Hematopoietic multipotent progenitor cell treated with erythropoietin and hydrocortisone succinate and interleukin-3 and kit ligand, for 4 days (in vitro differentiated cells): Measurements from ENCODE around the gene PAK1.
"Not testable (repeated sequence)": the region's sequence is repeated elsewhere in the genome, so short reads cannot be mapped to it uniquely, and the experiment has no call there.

Experiments used
- DNase-seq: peaks from one replicate; pipeline ENCODE4 v3.0.0-alpha.2; 2015

The PAK1 gene

GRCh38 chr11:77400775-77401449 lies 73.0 kb downstream of the PAK1 start:
- DNase-seq, result no peak

- DNase-seq, result no peak
These were observed 73.6 kb downstream of the PAK1 start for GRCh38 chr11:77400271-77400670.

GRCh38 chr11:77397631-77398030 lies 76.3 kb downstream of the PAK1 start:
- no peak for DNase-seq

- DNase-seq, result no peak
These were observed 77.0 kb downstream of the PAK1 start for GRCh38 chr11:77396911-77397310.

GRCh38 chr11:77396305-77396704 lies 77.6 kb downstream of the PAK1 start:
- no peak for DNase-seq

GRCh38 chr11:77395460-77396173 lies 78.3 kb downstream of the PAK1 start:
- no peak for DNase-seq

GRCh38 chr11:77392842-77393241 lies 81.1 kb downstream of the PAK1 start:
- DNase-seq, result no peak

GRCh38 chr11:77387701-77388100 lies 86.2 kb downstream of the PAK1 start:
- DNase-seq, result no peak

GRCh38 chr11:77386178-77386577 lies 87.7 kb downstream of the PAK1 start:
- no peak for DNase-seq

GRCh38 chr11:77385255-77385771 lies 88.6 kb downstream of the PAK1 start:
- DNase-seq, result not testable (repeated sequence)

GRCh38 chr11:77384571-77384970 lies 89.3 kb downstream of the PAK1 start:
- DNase-seq, result no peak

- not testable (repeated sequence) for DNase-seq
These were observed 90.5 kb downstream of the PAK1 start for GRCh38 chr11:77383349-77383748.

GRCh38 chr11:77381729-77382665 lies 91.9 kb downstream of the PAK1 start:
- DNase-seq, result no peak

- DNase-seq, result no peak
These were observed 94.0 kb downstream of the PAK1 start for GRCh38 chr11:77379934-77380333.

GRCh38 chr11:77379253-77379652 lies 94.6 kb downstream of the PAK1 start:
- DNase-seq, result no peak

- DNase-seq, result no peak
These were observed 96.2 kb downstream of the PAK1 start for GRCh38 chr11:77377734-77378133.

- DNase-seq, result no peak
These were observed 98.8 kb downstream of the PAK1 start for GRCh38 chr11:77375107-77375506.

GRCh38 chr11:77374611-77375031 lies 99.3 kb downstream of the PAK1 start:
- no peak for DNase-seq

- DNase-seq, result no peak
These were observed 99.8 kb downstream of the PAK1 start for GRCh38 chr11:77374108-77374507.

GRCh38 chr11:77372726-77373125 lies 101.2 kb downstream of the PAK1 start:
- no peak for DNase-seq

GRCh38 chr11:77371646-77372045 lies 102.2 kb downstream of the PAK1 start:
- no peak for DNase-seq

- DNase-seq, result peak; percentile 38
These were observed 103.7 kb downstream of the PAK1 start for GRCh38 chr11:77370217-77370616.

GRCh38 chr11:77361184-77361583 lies 112.7 kb downstream of the PAK1 start:
- no peak for DNase-seq
